ENCODE measurements around the gene NCAM1.

DNA sequence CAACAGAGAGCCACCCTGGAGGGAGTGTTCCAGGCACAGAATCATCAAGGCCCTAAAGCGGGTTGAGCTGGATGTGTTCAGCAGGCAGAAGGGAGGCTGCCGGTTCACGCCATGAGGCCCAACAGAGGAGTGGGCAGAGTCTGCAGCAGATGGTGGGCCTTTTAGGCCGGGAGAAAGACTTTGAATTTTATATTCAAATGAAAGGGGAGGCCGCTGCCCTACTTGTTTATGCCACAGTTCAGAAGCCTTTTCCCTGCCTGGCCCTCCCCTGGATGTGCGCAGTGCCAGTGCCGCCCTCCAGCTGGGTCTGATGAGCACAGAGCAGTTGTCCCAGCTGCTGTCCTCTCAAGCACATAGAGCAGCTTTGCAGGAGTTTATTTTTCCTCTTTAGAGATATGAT lies 306.3 kb downstream of the NCAM1 start:
- TF ChIP-seq, protein P1, sequence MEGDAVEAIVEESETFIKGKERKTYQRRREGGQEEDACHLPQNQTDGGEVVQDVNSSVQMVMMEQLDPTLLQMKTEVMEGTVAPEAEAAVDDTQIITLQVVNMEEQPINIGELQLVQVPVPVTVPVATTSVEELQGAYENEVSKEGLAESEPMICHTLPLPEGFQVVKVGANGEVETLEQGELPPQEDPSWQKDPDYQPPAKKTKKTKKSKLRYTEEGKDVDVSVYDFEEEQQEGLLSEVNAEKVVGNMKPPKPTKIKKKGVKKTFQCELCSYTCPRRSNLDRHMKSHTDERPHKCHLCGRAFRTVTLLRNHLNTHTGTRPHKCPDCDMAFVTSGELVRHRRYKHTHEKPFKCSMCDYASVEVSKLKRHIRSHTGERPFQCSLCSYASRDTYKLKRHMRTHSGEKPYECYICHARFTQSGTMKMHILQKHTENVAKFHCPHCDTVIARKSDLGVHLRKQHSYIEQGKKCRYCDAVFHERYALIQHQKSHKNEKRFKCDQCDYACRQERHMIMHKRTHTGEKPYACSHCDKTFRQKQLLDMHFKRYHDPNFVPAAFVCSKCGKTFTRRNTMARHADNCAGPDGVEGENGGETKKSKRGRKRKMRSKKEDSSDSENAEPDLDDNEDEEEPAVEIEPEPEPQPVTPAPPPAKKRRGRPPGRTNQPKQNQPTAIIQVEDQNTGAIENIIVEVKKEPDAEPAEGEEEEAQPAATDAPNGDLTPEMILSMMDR (conservative IDR thresholded peaks at IDR 0.05; ENCODE audit: low read depth, low read length): no peak
- TF ChIP-seq EZH2 (IDR thresholded peaks at IDR 0.05; ENCODE audit: borderline replicate concordance, low read depth, low read length, poor library complexity, severe bottlenecking): no peak
